Tibial nerve (tissue), 4 donors: ENCODE measurements around the gene IKZF1. TPM values are rescaled to one million over a fixed set of nuclear protein-coding genes. Genes with fewer than 3 reads are reported as not detected.

Experiments used
- DNase-seq, 2 donors: peaks; one replicate each; pipeline ENCODE4 v3.0.0-alpha.2; 2019; ENCODE audit warnings: low spot score in 2 of 2
- H3K27ac ChIP-seq, 4 donors: fragments of 200-600 bp; sonication (generic) in 3 of 4; one replicate each; pipeline ENCODE4 v1.5.1; 2017 to 2019; ENCODE audit warnings: mild to moderate bottlenecking in 1 of 4
- H3K27me3 ChIP-seq, 2 donors: fragments of 200-600 bp; sonication (generic) in 1 of 2; one replicate each; pipeline versions ENCODE4 v1.5.1 to v1.6.0; 2017 to 2019
- H3K36me3 ChIP-seq, 3 donors: fragments of 200-600 bp; sonication (generic); one replicate each; pipeline ENCODE4 v1.5.1; 2018 to 2019
- H3K4me1 ChIP-seq, 4 donors: fragments of 200-600 bp; sonication (generic) in 3 of 4; one replicate each; pipeline ENCODE4 v1.5.1; 2017 to 2019
- H3K4me3 ChIP-seq, 4 donors: fragments of 200-600 bp; sonication (generic) in 3 of 4; one replicate each; pipeline ENCODE4 v1.5.1; 2017 to 2019; ENCODE audit warnings: mild to moderate bottlenecking in 1 of 4, moderate library complexity in 1 of 4
- H3K9me3 ChIP-seq, 4 donors: fragments of 200-600 bp; sonication (generic) in 3 of 4; one replicate each; pipeline ENCODE4 v1.5.1; 2017 to 2019
- CTCF ChIP-seq, 5 experiments: fragments of 200-600 bp in 3 of 5; fragments of 450-650 bp in 2 of 5; sonication (generic) in 3 of 5; IDR thresholded peaks; one replicate each; pipeline ENCODE4 v1.5.1; 2016 to 2019; ENCODE audit warnings: antibody characterized with exemption in 5 of 5, mild to moderate bottlenecking in 3 of 5, moderate library complexity in 2 of 5
- EP300 ChIP-seq, 2 donors: sonication (generic); formaldehyde crosslinking; IDR thresholded peaks; one replicate each; pipeline ENCODE4 v1.6.1; 2017; ENCODE audit warnings: antibody characterized with exemption in 2 of 2, mild to moderate bottlenecking in 1 of 2
- POLR2A ChIP-seq, 2 donors: fragments of 450-650 bp; IDR thresholded peaks; one replicate each; pipeline ENCODE4 v1.6.1; 2017; ENCODE audit warnings: antibody characterized with exemption in 2 of 2, mild to moderate bottlenecking in 2 of 2, moderate library complexity in 2 of 2
- WGBS, 2 donors: methylation state at CpG; one replicate each; pipeline ENCODE4 v1.1.5; 2018; 5-methylcytosine and 5-hydroxymethylcytosine counted together
- total RNA-seq, 4 donors: library from RNA; depleted of rRNA; stranded (reverse); fragments of >200 nt; gene quantifications; one replicate each; pipeline ENCODE4 v1.1.0, GENCODE V29; 2016

IKZF1 gene
- total RNA-seq, 4 donors from 2014 or later = 9.6 to 32.1 (median 20.7) TPM

GRCh38 chr7:50296799-50297198 lies 7.7 kb upstream of the IKZF1 start:
- Histone ChIP-seq H3K36me3 (no peaks in the 10 kb centered on the region), H3K4me1 (no peaks in the 10 kb centered on the region), H3K27ac (no peak overlapping the region), H3K4me3 (no peak overlapping the region), H3K27me3 (peaks cover 0 to 3% of the 10 kb centered on the region in 2 donors), H3K9me3 (no peaks in the 10 kb centered on the region)
- DNase-seq = no peak
- TF ChIP-seq CTCF (IDR thresholded peaks at IDR 0.05) = no peak
- no peak for TF ChIP-seq POLR2A (IDR thresholded peaks at IDR 0.05)
- TF ChIP-seq EP300 (IDR thresholded peaks at IDR 0.05) = no peak
- WGBS, 2 donors = 85 to 87% methylated on average over 4 of the region's 4 CpGs

- TF ChIP-seq CTCF (IDR thresholded peaks at IDR 0.05) (no peak), POLR2A (IDR thresholded peaks at IDR 0.05) (no peak), EP300 (IDR thresholded peaks at IDR 0.05) (no peak)
- no peak overlapping the region for H3K27ac ChIP-seq
- H3K9me3 ChIP-seq = no peaks in the 10 kb centered on the region
- H3K4me1 ChIP-seq = peaks cover 0 to under 1% (median 0%) of the 10 kb centered on the region in 4 donors
- no peak for DNase-seq
- 83 to 85% methylated on average over 8 of the region's 8 CpGs for WGBS, 2 donors
- no peaks in the 10 kb centered on the region for H3K36me3 ChIP-seq
- H3K27me3 ChIP-seq = peaks cover 0 to 17% of the 10 kb centered on the region in 2 donors
- no peak overlapping the region for H3K4me3 ChIP-seq
Observed at GRCh38 chr7:50298811-50299562, 5.5 kb upstream of the IKZF1 start.

- H3K27ac ChIP-seq = no peak overlapping the region
- peaks cover 0 to 23% of the 10 kb centered on the region in 2 donors for H3K27me3 ChIP-seq
- H3K4me1 ChIP-seq = peaks cover 0 to 11% (median 0%) of the 10 kb centered on the region in 4 donors
- 60 to 61% methylated on average over 4 of the region's 4 CpGs for WGBS, 2 donors
- H3K9me3 ChIP-seq = no peaks in the 10 kb centered on the region
- no peak for DNase-seq
- H3K4me3 ChIP-seq = no peak overlapping the region
- TF ChIP-seq CTCF (IDR thresholded peaks at IDR 0.05) (no peak), EP300 (IDR thresholded peaks at IDR 0.05) (no peak), POLR2A (IDR thresholded peaks at IDR 0.05) (no peak)
- H3K36me3 ChIP-seq = no peaks in the 10 kb centered on the region
Observed at GRCh38 chr7:50300336-50300735, 4.2 kb upstream of the IKZF1 start.

GRCh38 chr7:50302486-50303334 lies 1.8 kb upstream of the IKZF1 start:
- no peak for DNase-seq

More at GRCh38 chr7:50302486-50303334, 1.8 kb upstream of the IKZF1 start:
- Histone ChIP-seq H3K36me3 (no peaks in the 10 kb centered on the region), H3K27me3 (peaks cover 0 to 33% of the 10 kb centered on the region in 2 donors), H3K27ac (no peak overlapping the region), H3K4me1 (peaks cover 0 to 11% (median 0%) of the 10 kb centered on the region in 4 donors), H3K4me3 (no peak overlapping the region), H3K9me3 (no peaks in the 10 kb centered on the region)
- 82 to 86% methylated on average over 28 of the region's 28 CpGs for WGBS, 2 donors
- no peak for TF ChIP-seq POLR2A (IDR thresholded peaks at IDR 0.05)
- no peak for TF ChIP-seq EP300 (IDR thresholded peaks at IDR 0.05)
- no peak for TF ChIP-seq CTCF (IDR thresholded peaks at IDR 0.05)
